RWPE1 (cell line): Measurements from ENCODE around the gene TREML4.

Experiments
- CTCF ChIA-PET: fragments of 350-600 bp; sonication (Branson Sonifier 250); formaldehyde crosslinking; extraction: SDS; loops from one replicate; lab custom pipeline; 2021; lab: Yijun Ruan, JAX
- POLR2A ChIA-PET: fragments of 400-600 bp; formaldehyde crosslinking; extraction: SDS; loops from one replicate; lab custom pipeline; 2020; ENCODE audit warnings: antibody characterized with exemption; ENCODE audit not compliant: low non-redundant PET; lab: Yijun Ruan, JAX
- DNase-seq: peaks from one replicate; pipeline ENCODE4 v3.0.0; 2012; ENCODE audit warnings: low spot score
- H3K27ac ChIP-seq: fragments of 450-650 bp; 2 replicates; pipeline ENCODE4 v1.5.1; 2017
- CTCF ChIP-seq: fragments of 450-650 bp; conservative IDR thresholded peaks from 2 replicates; pipeline ENCODE4 v1.5.1; 2017; ENCODE audit warnings: low read depth, mild to moderate bottlenecking

TREML4 gene

GRCh38 chr6:41269166-41269565 is 41.0 kb downstream of the TREML4 start:
- H3K27ac ChIP-seq = no peak overlapping the region
- no peak for DNase-seq
- ChIA-PET CTCF (no interaction called here), POLR2A (no interaction called here)
- TF ChIP-seq CTCF = no peak

DNA sequence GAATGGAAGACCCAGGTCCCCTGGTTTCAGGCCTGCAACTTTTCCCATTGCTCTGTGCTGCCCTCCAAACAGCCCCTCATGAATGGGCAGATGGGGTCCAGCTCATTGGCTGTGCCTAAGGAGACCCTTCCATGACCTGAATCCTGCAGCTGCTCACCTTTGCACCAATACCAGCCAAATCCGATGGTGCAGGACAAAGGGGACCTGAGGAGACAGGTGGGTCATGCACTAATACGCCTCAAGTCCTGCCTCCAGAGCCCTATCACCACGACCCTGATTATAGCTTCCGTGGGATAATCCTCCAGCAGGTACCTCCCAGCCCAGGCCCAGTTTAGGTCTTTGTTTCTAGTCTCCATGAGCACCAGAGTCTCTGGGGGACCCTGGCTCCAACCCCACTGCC is 41.6 kb downstream of the TREML4 start:
- no peak for DNase-seq
- ChIA-PET CTCF (interaction anchor here (1.1 kb wide), 1 partner anchor 37 kb away, joined by 4 read pairs; no protein-coding TSS in a partner anchor), POLR2A (no interaction called here)
- H3K27ac ChIP-seq = no peak overlapping the region
- TF ChIP-seq CTCF = no peak

DNA sequence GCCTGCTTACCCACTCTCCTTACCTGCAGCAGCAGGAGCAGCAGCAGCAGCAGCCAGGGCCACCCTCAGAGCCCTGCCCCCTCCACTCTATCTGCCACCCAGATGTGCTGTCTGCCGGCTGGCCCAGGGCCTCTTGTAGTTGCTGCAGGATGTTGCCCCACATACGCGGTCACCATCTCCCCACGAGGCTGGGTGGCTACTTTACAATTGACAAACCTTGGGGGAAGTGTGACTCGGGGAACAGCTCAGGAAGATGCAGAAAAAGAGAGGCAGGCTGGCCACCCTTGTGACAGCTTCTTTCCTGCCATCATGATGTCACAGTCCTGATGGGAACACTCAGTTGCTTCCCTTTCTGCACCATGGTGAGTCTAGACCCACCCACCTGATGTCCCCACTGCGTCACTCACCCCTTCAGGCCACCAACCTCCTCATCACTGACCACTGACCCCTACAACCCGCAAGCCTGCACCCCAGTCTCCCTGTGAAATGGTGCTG is 43.8 kb downstream of the TREML4 start:
- H3K27ac ChIP-seq = no peak overlapping the region
- no peak for TF ChIP-seq CTCF
- ChIA-PET POLR2A (no interaction called here), CTCF (no interaction called here)
- DNase-seq = no peak

DNA sequence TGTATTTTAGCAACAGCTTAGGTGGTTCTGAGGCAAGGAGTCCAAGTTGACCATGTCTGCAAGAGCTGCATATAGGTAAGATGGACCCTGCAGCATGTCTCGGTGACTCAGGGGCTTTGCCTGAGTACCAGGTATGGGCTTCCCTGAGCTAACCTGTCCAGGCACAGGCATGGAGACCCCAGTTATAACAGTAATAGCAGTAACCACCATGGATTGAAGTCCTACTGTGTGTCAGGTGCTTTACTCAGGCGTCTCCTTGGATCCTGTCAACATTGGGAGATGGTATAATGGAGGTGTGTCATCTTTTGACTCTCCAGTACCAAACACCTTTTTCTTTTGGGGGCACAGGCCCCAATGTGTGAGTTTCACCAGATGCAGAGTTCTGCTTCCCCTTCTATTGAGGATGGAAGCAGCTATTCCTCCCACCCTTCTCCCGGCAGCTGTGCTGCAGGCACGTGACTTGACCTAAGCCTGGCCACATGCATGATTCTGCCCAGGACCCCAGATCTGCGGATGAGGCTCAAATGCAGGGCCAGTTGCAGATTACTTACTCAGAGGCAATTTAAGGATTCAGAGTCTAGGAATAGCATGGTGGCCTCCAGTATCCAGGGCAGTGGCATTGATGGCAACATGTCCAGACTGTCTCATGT is 44.6 kb downstream of the TREML4 start:
- no peak for DNase-seq
- CTCF ChIA-PET = no interaction called here
- POLR2A ChIA-PET = no interaction called here

GRCh38 chr6:41273714-41274113 is 45.6 kb downstream of the TREML4 start:
- H3K27ac ChIP-seq = no peak overlapping the region
- CTCF ChIA-PET = no interaction called here

More for the DNA sequence above, 44.6 kb downstream of the TREML4 start:
- no peak overlapping the region for H3K27ac ChIP-seq
- no peak for TF ChIP-seq CTCF

DNA sequence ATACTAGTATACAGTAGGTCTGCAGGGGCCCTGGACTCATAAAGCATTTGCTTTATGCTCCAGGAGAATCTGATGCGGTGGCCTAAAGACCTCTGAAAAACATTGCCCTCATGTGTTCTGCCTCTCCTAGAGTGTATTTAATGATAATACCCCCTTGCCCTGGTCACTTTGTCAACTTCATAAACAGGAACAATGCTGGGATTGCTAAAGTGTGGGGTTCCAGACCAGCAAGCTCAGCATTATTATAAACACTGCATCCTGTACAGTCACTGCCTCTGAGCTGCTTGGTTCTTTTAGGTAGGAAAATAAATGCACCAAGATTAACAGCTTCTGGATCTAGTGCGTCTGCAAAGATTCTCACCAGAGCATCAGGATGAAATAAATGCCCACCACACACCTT is 46.1 kb downstream of the TREML4 start:
- TF ChIP-seq CTCF = no peak
- no peak overlapping the region for H3K27ac ChIP-seq
- ChIA-PET CTCF (no interaction called here), POLR2A (no interaction called here)
- DNase-seq = no peak

More at GRCh38 chr6:41273714-41274113, 45.6 kb downstream of the TREML4 start:
- POLR2A ChIA-PET = no interaction called here
- no peak for TF ChIP-seq CTCF
- DNase-seq = no peak
